Ishikawa (cell line): Measurements from ENCODE around the gene AMN.

Experiments
- EGR1 ChIP-seq: IDR thresholded peaks from 2 replicates; pipeline ENCODE4 v1.6.1; 2012
- NFIC ChIP-seq: IDR thresholded peaks from 2 replicates; pipeline ENCODE4 v1.6.1; 2012
- TAF1 ChIP-seq: IDR thresholded peaks from 2 replicates; pipeline ENCODE4 v1.6.1; 2012; ENCODE audit warnings: low read depth, mild to moderate bottlenecking
- YY1 ChIP-seq: IDR thresholded peaks from 2 replicates; pipeline ENCODE4 v1.6.1; 2012; ENCODE audit warnings: low read depth

DNA sequence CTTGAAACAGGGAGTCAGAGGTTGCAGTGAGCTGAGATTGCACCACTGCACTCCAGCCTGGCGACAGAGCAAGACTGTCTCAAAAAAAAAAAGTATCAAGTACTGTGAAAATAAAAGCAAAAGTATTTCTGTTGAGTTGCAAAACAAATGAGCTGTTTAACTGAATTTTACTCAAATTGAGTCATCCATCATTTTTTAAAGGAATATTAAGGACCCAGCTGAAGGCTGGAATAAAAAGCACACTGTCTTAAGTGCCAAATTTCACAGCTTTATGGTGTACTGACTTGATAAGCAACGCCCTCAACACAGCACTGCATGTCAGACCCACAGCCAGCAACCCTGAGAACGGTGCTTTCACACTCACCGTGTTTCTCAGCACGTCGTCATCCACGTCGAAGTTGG, 57.9 kb downstream of the AMN start:
- TF ChIP-seq YY1 (no peak), EGR1 (no peak), NFIC (no peak), TAF1 (no peak)
